HG03139 (cell line): ENCODE results near the gene FAM200C.

Source experiments
- ATAC-seq: cut with Tn5 transposase; IDR thresholded peaks from one replicate; pipeline ENCODE4 v1.9.1; 2021; ENCODE audit not compliant: unreplicated experiment

FAM200C gene

GRCh38 chr5:160367885-160368284, 32.0 kb downstream of the FAM200C start:
- no peak for ATAC-seq

- ATAC-seq: no peak
Observed at GRCh38 chr5:160367261-160367660, 32.6 kb downstream of the FAM200C start.

- ATAC-seq: no peak
Observed at GRCh38 chr5:160366230-160366629, 33.6 kb downstream of the FAM200C start.

- no peak for ATAC-seq
Observed at GRCh38 chr5:160363660-160364395, 36.0 kb downstream of the FAM200C start.

GRCh38 chr5:160363211-160363610, 36.6 kb downstream of the FAM200C start:
- ATAC-seq: no peak

- ATAC-seq: no peak
Observed at GRCh38 chr5:160361624-160362228, 38.1 kb downstream of the FAM200C start.

- ATAC-seq: no peak
Observed at GRCh38 chr5:160360310-160360709, 39.5 kb downstream of the FAM200C start.

GRCh38 chr5:160359816-160360215, 40.0 kb downstream of the FAM200C start:
- ATAC-seq: no peak

- ATAC-seq: no peak
Observed at GRCh38 chr5:160359242-160359641, 40.6 kb downstream of the FAM200C start.

- ATAC-seq: no peak
Observed at GRCh38 chr5:160357861-160358411, 41.9 kb downstream of the FAM200C start.

GRCh38 chr5:160357394-160357793, 42.5 kb downstream of the FAM200C start:
- no peak for ATAC-seq

GRCh38 chr5:160356550-160357347, 43.1 kb downstream of the FAM200C start:
- ATAC-seq: no peak

- no peak for ATAC-seq
Observed at GRCh38 chr5:160354666-160355065, 45.2 kb downstream of the FAM200C start.

GRCh38 chr5:160353379-160353778, 46.5 kb downstream of the FAM200C start:
- no peak for ATAC-seq

GRCh38 chr5:160352308-160352707, 47.5 kb downstream of the FAM200C start:
- ATAC-seq: no peak

- no peak for ATAC-seq
Observed at GRCh38 chr5:160349935-160350303, 49.9 kb downstream of the FAM200C start.

GRCh38 chr5:160349249-160349934, 50.5 kb downstream of the FAM200C start:
- ATAC-seq: no peak

- ATAC-seq: no peak
Observed at GRCh38 chr5:160348080-160348479, 51.8 kb downstream of the FAM200C start.

GRCh38 chr5:160347448-160347847, 52.4 kb downstream of the FAM200C start:
- no peak for ATAC-seq
